ENCODE data around the gene SUGP2. TPM values are rescaled to one million over a fixed set of nuclear protein-coding genes. Genes with fewer than 3 reads are reported as not detected.
A peak's percentile ranks its signal among the peaks of the same experiment; 100 is the strongest.

The SUGP2 gene
- total RNA-seq, 1 experiment from 2014 or later: 112 TPM

DNA sequence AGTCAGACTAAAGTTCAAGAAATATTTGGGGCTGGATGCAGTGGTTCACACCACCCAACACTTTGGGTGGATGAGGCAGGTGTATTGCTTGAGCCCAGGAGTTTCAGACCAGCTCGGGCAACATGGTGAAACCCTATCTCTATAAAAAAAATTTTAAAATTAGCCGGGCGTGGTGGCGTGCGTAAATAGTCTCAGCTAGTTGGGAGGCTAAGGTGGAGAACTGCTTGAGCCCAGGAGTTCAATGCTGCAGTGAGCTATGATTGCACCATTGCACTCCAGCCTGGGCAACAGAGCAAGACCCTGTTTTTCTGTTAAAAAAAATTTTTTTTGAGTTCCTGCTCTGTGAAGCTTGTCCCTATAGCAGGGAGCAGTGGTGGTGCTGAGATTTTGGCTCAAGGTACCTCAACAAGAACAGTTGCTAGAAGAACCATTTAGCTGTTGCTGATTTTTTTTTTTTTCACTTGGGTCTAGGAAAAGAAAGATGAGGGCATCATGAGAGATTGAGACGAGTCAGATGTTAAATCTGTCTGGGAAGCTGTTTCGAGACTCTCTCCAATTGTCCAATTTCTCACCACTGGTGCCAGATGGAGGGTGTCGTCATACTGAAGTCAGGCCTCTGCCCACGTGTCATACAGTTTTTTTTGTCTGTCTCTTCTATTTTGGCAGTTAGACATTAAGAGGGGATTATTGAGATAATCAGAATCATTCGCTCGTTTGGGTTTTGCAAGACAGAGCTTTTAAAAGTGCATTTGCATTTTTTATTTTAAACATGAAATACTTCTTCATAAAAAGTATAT is 34.2 kb upstream of the SUGP2 start:
- DNase-seq (ENCODE audit: low read depth, low spot score) (no peak), ATAC-seq (no peak)
- no TSS peak for BruUV-seq (replicated peaks)
- in situ Hi-C loops (cut with HindIII; ENCODE audit: low pct_unique_long_range_greater_than_20kb, low sequenced_read_pairs) (no loop called here), intact Hi-C loops (cut with micrococcal nuclease; ENCODE audit: unreplicated experiment) (loop anchor here (10.0 kb wide), 1 partner anchor 67 kb away; the partner anchor contains the start of gene TMEM161A)
- H3K4me1 ChIP-seq (ENCODE audit: control insufficient read depth, insufficient read depth, low read length): peaks cover 7% of the 10 kb centered on the region
- POLR2A ChIA-PET: interaction anchor here (0.7 kb wide), 1 partner anchor 54 kb away, joined by 4 read pairs; no protein-coding TSS in a partner anchor
- H3K4me3 ChIP-seq (ENCODE audit: low read depth in 2 of 2, low read length in 2 of 2): no peak overlapping the region
- no peaks in the 10 kb centered on the region for H3K27me3 ChIP-seq (ENCODE audit: control insufficient read depth, insufficient read depth, low read length)
- TF ChIP-seq, protein P1, sequence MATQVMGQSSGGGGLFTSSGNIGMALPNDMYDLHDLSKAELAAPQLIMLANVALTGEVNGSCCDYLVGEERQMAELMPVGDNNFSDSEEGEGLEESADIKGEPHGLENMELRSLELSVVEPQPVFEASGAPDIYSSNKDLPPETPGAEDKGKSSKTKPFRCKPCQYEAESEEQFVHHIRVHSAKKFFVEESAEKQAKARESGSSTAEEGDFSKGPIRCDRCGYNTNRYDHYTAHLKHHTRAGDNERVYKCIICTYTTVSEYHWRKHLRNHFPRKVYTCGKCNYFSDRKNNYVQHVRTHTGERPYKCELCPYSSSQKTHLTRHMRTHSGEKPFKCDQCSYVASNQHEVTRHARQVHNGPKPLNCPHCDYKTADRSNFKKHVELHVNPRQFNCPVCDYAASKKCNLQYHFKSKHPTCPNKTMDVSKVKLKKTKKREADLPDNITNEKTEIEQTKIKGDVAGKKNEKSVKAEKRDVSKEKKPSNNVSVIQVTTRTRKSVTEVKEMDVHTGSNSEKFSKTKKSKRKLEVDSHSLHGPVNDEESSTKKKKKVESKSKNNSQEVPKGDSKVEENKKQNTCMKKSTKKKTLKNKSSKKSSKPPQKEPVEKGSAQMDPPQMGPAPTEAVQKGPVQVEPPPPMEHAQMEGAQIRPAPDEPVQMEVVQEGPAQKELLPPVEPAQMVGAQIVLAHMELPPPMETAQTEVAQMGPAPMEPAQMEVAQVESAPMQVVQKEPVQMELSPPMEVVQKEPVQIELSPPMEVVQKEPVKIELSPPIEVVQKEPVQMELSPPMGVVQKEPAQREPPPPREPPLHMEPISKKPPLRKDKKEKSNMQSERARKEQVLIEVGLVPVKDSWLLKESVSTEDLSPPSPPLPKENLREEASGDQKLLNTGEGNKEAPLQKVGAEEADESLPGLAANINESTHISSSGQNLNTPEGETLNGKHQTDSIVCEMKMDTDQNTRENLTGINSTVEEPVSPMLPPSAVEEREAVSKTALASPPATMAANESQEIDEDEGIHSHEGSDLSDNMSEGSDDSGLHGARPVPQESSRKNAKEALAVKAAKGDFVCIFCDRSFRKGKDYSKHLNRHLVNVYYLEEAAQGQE (IDR thresholded peaks at IDR 0.05; ENCODE audit: insufficient read depth in 1 of 2, low read depth in 2 of 2, low read length in 1 of 2): no peak
- no peak for TF ChIP-seq POLR2AphosphoS5 (IDR thresholded peaks at IDR 0.05; ENCODE audit: low read depth, low read length)
- TF ChIP-seq CTCF (IDR thresholded peaks at IDR 0.05): no peak
- no peak for TF ChIP-seq TCF7L2 (IDR thresholded peaks at IDR 0.05; ENCODE audit: low read depth, low read length)
- TF ChIP-seq SIN3A (IDR thresholded peaks at IDR 0.05; ENCODE audit: borderline replicate concordance, insufficient read depth, low read depth, low read length): no peak
- no peak overlapping the region for H3K27ac ChIP-seq (ENCODE audit: low read length)
- no peaks in the 10 kb centered on the region for H3K36me3 ChIP-seq (ENCODE audit: control insufficient read depth, insufficient read depth, low read length)
- CTCF ChIA-PET: interaction anchor here (0.7 kb wide), 1 partner anchor 275 kb away, joined by 6 read pairs; no protein-coding TSS in a partner anchor
- H3K9me3 ChIP-seq (ENCODE audit: control insufficient read depth, insufficient read depth, low read depth, low read length): no peaks in the 10 kb centered on the region

DNA sequence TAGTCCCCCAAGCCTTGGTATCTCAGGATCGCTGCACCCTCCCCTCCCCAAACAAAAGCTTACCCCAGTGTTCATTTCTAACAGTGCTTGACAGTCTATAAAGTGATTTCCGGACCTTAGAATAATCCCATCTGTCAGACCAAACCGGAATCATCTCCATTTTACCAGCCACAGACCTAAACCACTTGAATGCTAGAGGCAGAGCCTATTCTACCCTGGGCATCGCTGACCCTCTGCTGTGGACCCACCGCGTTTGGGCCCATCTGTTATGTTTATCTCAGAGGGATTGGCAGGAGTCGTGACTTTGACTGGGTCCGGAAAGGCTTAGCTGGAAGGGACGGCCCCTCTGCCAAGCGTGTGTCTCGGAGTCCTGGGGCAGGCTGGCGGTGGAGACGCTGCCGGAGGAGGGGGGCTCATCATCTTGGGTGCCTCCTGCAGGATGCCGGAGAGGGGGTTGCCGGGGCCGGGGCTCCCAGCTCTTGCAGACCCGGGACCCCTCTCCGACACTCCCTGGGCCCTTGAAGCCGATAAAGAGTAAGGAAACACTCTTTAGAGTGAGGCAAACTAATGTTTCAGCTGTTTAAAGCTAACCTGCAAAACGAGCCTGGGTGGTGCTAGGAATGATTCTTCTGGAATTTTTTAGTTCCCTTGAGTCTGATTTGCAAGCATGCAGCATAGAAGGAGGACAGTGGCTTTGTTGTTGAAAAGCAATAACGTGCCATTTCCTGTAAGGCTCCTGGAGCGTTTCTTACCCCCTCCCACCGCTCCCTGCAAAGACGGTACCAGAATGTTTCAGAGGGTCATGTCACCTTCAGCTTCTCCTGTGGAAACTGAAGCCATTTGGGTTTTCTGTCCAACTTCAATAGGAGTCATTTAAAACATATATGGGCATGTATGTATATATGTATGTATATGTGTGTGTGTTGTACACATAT is 31.8 kb upstream of the SUGP2 start:
- intact Hi-C loops (cut with micrococcal nuclease; ENCODE audit: unreplicated experiment) (loop anchor here (10.0 kb wide), 1 partner anchor 70 kb away; the partner anchor contains the start of gene TMEM161A), in situ Hi-C loops (cut with HindIII; ENCODE audit: low pct_unique_long_range_greater_than_20kb, low sequenced_read_pairs) (no loop called here)
- no TSS peak for BruUV-seq (replicated peaks)
- H3K9me3 ChIP-seq (ENCODE audit: control insufficient read depth, insufficient read depth, low read depth, low read length): no peaks in the 10 kb centered on the region
- H3K27ac ChIP-seq (ENCODE audit: low read length): no peak overlapping the region
- H3K4me1 ChIP-seq (ENCODE audit: control insufficient read depth, insufficient read depth, low read length): peaks cover 15% of the 10 kb centered on the region
- POLR2A ChIA-PET: no interaction called here
- no peaks in the 10 kb centered on the region for H3K27me3 ChIP-seq (ENCODE audit: control insufficient read depth, insufficient read depth, low read length)
- DNase-seq (ENCODE audit: low read depth, low spot score) (no peak), ATAC-seq (no peak)
- H3K36me3 ChIP-seq (ENCODE audit: control insufficient read depth, insufficient read depth, low read length): no peaks in the 10 kb centered on the region
- H3K4me3 ChIP-seq (ENCODE audit: low read depth in 2 of 2, low read length in 2 of 2): peak overlapping the region; percentile 52 to 61
- CTCF ChIA-PET: no interaction called here
- TF ChIP-seq POLR2AphosphoS5 (IDR thresholded peaks at IDR 0.05; ENCODE audit: low read depth, low read length) (no peak), CTCF (IDR thresholded peaks at IDR 0.05) (no peak), TCF7L2 (IDR thresholded peaks at IDR 0.05; ENCODE audit: low read depth, low read length) (no peak), SIN3A (IDR thresholded peaks at IDR 0.05; ENCODE audit: borderline replicate concordance, insufficient read depth, low read depth, low read length) (no peak)
- TF ChIP-seq, protein P1 (IDR thresholded peaks at IDR 0.05; ENCODE audit: insufficient read depth in 1 of 2, low read depth in 2 of 2, low read length in 1 of 2): no peak
